SU-DHL-6 (cell line): ENCODE results near the gene NKX6-2.

ENCODE experiments used
- H2AFZ ChIP-seq: fragments of 200-600 bp; sonication (generic); 2 replicates; pipeline ENCODE4 v1.6.1; 2014; ENCODE audit warnings: low read depth, mild to moderate bottlenecking, moderate library complexity, mixed read lengths, antibody characterized with exemption, low read length; ENCODE audit not compliant: severe bottlenecking
- H3F3A ChIP-seq: fragments of 200-600 bp; shearing (Covaris generic); 2 replicates; pipeline ENCODE4 v1.6.0; 2016; ENCODE audit warnings: antibody characterized with exemption, mild to moderate bottlenecking; ENCODE audit not compliant: insufficient read depth
- H3K27ac ChIP-seq: fragments of 200-600 bp; sonication (generic); 2 replicates; pipeline ENCODE4 v1.5.1; 2016; ENCODE audit warnings: low read depth, mild to moderate bottlenecking, low read length, moderate library complexity, mixed read lengths
- H3K27me3 ChIP-seq: fragments of 200-600 bp; sonication (generic), shearing (Covaris generic); 2 replicates; pipeline ENCODE4 v1.6.0; 2014; ENCODE audit warnings: mild to moderate bottlenecking, low read length
- H3K36me3 ChIP-seq: fragments of 200-600 bp; sonication (generic); 2 replicates; pipeline ENCODE4 v1.6.1; 2014; ENCODE audit warnings: mild to moderate bottlenecking, low read length, mixed read lengths
- H3K4me2 ChIP-seq: fragments of 300-600, 200-600 bp; shearing (Covaris generic), sonication (generic); 2 replicates; pipeline ENCODE4 v1.6.0; 2014; ENCODE audit warnings: low read length, low read depth, mild to moderate bottlenecking; ENCODE audit not compliant: poor library complexity, severe bottlenecking
- H3K4me3 ChIP-seq: fragments of 200-600 bp; sonication (generic); 2 replicates; pipeline ENCODE4 v1.5.1; 2014; ENCODE audit warnings: antibody characterized with exemption, low read length, mild to moderate bottlenecking, mixed read lengths; ENCODE audit not compliant: insufficient read depth, poor library complexity, severe bottlenecking
- H3K79me2 ChIP-seq: fragments of 200-600 bp; sonication (generic); 2 replicates; pipeline ENCODE4 v1.6.1; 2014; ENCODE audit warnings: mild to moderate bottlenecking, low read length, moderate library complexity; ENCODE audit not compliant: insufficient read depth
- H3K9ac ChIP-seq: fragments of 200-600 bp; sonication (generic); 2 replicates; pipeline ENCODE4 v1.7.0; 2014; ENCODE audit warnings: mild to moderate bottlenecking, low read length
- H3K9me2 ChIP-seq: fragments of 200-600 bp; sonication (generic); replicated peaks from 2 replicates; pipeline ENCODE4 v1.6.1; 2014; ENCODE audit warnings: low read length; ENCODE audit not compliant: insufficient read depth
- H3K9me3 ChIP-seq: fragments of 200-600 bp; sonication (generic); 2 replicates; pipeline ENCODE4 v1.6.1; 2014; ENCODE audit warnings: low read length, mixed read lengths; ENCODE audit not compliant: insufficient read depth
- H4K20me1 ChIP-seq: fragments of 200-600 bp; sonication (generic); 2 replicates; pipeline ENCODE4 v1.6.1; 2014; ENCODE audit warnings: low read depth, mild to moderate bottlenecking, antibody characterized with exemption, low read length, moderate library complexity, mixed read lengths
- EZH2phosphoT487 ChIP-seq: fragments of 200-600 bp; sonication (generic), shearing (Covaris generic); conservative IDR thresholded peaks from 2 replicates; pipeline ENCODE4 v1.6.1; 2018; ENCODE audit warnings: mild to moderate bottlenecking, antibody characterized with exemption, low read length, moderate library complexity, mixed read lengths
- TF ChIP-seq, protein P1 (sequence below): fragments of 200-600 bp; sonication (generic); IDR thresholded peaks from one replicate; pipeline ENCODE4 v1.5.1; 2017; ENCODE audit warnings: antibody characterized with exemption, mild to moderate bottlenecking, low read length, moderate library complexity; ENCODE audit not compliant: insufficient read depth, poor library complexity, severe bottlenecking

Gene NKX6-2

DNA sequence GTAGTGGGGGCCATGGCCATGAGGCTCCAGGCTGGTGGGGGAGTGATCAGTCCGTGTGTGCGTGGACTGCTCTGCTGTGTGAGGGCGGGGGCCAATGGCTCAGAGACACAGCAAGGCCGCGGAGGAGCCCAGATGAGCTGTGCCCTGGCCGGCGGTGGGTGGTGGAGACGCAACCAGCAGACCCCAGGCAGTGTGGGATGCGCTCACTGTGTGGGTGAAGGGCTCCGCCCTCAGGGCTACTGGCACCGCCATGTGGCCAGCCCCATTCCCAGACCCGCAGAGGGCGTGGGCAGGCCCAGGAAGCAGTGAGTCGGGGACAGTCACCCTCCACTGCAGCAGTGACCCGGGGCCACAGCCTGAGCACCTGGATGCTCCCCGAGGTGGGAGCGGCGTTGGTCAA is 9.1 kb downstream of the NKX6-2 start:
- no peaks in the 10 kb centered on the region for H3K36me3 ChIP-seq
- no peak overlapping the region for H3K4me3 ChIP-seq
- no peaks in the 10 kb centered on the region for H3K9me3 ChIP-seq
- no peaks in the 10 kb centered on the region for H3K27me3 ChIP-seq
- H3K9ac ChIP-seq: no peak overlapping the region
- no peak overlapping the region for H2AFZ ChIP-seq
- no peaks in the 10 kb centered on the region for H3K9me2 ChIP-seq
- TF ChIP-seq EZH2phosphoT487: no peak
- TF ChIP-seq, protein P1, sequence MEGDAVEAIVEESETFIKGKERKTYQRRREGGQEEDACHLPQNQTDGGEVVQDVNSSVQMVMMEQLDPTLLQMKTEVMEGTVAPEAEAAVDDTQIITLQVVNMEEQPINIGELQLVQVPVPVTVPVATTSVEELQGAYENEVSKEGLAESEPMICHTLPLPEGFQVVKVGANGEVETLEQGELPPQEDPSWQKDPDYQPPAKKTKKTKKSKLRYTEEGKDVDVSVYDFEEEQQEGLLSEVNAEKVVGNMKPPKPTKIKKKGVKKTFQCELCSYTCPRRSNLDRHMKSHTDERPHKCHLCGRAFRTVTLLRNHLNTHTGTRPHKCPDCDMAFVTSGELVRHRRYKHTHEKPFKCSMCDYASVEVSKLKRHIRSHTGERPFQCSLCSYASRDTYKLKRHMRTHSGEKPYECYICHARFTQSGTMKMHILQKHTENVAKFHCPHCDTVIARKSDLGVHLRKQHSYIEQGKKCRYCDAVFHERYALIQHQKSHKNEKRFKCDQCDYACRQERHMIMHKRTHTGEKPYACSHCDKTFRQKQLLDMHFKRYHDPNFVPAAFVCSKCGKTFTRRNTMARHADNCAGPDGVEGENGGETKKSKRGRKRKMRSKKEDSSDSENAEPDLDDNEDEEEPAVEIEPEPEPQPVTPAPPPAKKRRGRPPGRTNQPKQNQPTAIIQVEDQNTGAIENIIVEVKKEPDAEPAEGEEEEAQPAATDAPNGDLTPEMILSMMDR: no peak
- no peaks in the 10 kb centered on the region for H3K79me2 ChIP-seq
- H3K27ac ChIP-seq: no peak overlapping the region
- no peaks in the 10 kb centered on the region for H3F3A ChIP-seq
- no peak overlapping the region for H3K4me2 ChIP-seq
- H4K20me1 ChIP-seq: no peaks in the 10 kb centered on the region

DNA sequence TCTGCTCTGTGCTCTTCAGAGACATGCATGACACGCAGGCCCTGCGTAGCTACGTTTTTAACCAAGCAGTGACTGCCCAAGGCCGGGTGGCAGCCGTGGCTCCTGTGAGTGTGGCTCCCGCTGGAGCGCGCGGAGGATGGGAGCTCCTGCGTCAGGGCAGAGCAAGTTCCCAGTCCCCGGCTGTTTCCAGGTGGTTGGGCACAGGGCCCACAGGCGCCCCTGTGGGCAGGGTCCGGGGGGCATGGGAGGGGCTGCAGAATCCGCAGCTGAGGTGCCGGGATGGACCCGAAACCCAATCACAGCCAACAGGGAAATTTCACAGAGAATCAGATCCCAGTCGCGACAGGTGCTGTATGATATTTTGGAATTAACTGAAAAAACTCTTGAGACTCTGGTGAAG is 9.8 kb downstream of the NKX6-2 start:
- no peak overlapping the region for H3K9ac ChIP-seq
- H3K79me2 ChIP-seq: no peaks in the 10 kb centered on the region
- no peaks in the 10 kb centered on the region for H3K36me3 ChIP-seq
- no peaks in the 10 kb centered on the region for H3K9me2 ChIP-seq
- no peak overlapping the region for H2AFZ ChIP-seq
- no peak overlapping the region for H3K4me2 ChIP-seq
- H3K27me3 ChIP-seq: no peaks in the 10 kb centered on the region
- H3K9me3 ChIP-seq: no peaks in the 10 kb centered on the region
- TF ChIP-seq, protein P1: no peak
- no peaks in the 10 kb centered on the region for H4K20me1 ChIP-seq
- H3K4me3 ChIP-seq: no peak overlapping the region
- H3F3A ChIP-seq: no peaks in the 10 kb centered on the region
- H3K27ac ChIP-seq: no peak overlapping the region

DNA sequence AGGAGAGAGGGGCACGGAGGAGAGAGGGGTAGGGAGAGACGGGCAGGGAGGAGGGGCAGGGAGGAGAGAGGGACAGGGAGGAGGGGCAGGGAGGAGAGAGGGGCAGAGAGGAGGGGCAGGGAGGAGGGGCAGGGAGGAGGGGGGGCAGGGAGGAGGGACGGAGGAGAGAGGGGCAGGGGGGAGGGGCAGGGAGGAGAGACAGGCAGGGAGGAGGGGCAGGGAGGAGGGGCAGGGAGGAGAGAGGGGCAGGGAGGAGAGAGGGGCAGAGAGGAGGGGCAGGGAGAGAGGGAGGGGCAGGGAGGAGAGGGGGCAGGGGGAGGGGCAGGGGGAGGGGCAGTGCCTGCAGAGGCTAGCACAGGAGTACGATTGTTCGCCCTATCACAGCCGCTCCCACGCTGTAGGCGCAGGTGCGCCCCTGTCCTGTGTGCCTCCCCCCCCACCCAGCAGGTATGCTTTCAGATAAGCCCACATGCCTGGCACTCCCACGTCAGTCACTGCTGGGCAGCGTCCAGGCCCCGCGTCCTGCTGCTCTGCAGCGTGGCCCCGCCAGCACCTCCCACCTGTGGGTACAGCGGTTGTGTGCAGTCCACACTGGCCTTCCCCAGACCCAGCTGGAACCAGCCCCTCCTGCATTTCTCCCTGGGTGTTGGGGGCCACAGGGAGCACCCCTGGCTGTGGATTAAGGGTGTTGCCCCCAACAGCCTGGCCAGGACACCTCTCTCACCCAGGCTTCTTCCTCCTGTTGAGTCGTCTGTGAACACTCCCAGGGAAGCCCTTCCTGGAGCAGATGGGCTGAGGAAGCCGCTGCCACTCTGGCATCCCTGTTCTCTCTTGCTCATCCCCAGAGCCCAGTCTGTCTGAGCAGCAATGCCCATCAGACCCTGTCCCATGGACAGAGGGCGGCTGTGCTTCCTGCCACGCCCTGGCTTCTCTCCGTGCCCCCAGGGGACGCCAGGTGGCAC is 10.8 kb downstream of the NKX6-2 start:
- Histone ChIP-seq H4K20me1 (no peaks in the 10 kb centered on the region), H3F3A (no peaks in the 10 kb centered on the region), H3K9me3 (no peaks in the 10 kb centered on the region), H3K27me3 (no peaks in the 10 kb centered on the region), H2AFZ (no peak overlapping the region), H3K36me3 (no peaks in the 10 kb centered on the region), H3K9me2 (no peaks in the 10 kb centered on the region), H3K4me2 (no peak overlapping the region), H3K9ac (no peak overlapping the region), H3K27ac (no peak overlapping the region), H3K79me2 (no peaks in the 10 kb centered on the region), H3K4me3 (no peak overlapping the region)
- TF ChIP-seq, protein P1: no peak
- TF ChIP-seq EZH2phosphoT487: no peak
